NT2/D1 (cell line): ENCODE results near the gene CAVIN2.
A peak's percentile ranks its signal among the peaks of the same experiment; 100 is the strongest.

Experiments used
- DNase-seq: peaks from one replicate; pipeline ENCODE4 v3.0.0-alpha.2; 2011; ENCODE audit warnings: low read depth, low spot score
- H3K27me3 ChIP-seq: 2 replicates; pipeline ENCODE4 v1.6.0; 2011; ENCODE audit warnings: mild to moderate bottlenecking; ENCODE audit not compliant: insufficient read length, insufficient read depth
- H3K36me3 ChIP-seq: 2 replicates; pipeline ENCODE4 v1.6.1; 2011; ENCODE audit warnings: mild to moderate bottlenecking, low read length, mixed read lengths; ENCODE audit not compliant: insufficient read depth, insufficient read length
- H3K4me1 ChIP-seq: 2 replicates; pipeline ENCODE4 v1.5.1; 2011; ENCODE audit not compliant: insufficient read depth, insufficient read length
- H3K4me3 ChIP-seq: 2 replicates; pipeline ENCODE4 v1.5.1; 2011; ENCODE audit warnings: low read depth; ENCODE audit not compliant: insufficient read length
- H3K9ac ChIP-seq: 2 replicates; pipeline ENCODE4 v1.6.0; 2011; ENCODE audit warnings: low read depth; ENCODE audit not compliant: insufficient read length
- H3K9me3 ChIP-seq: 2 replicates; pipeline ENCODE4 v1.5.1; 2011; ENCODE audit warnings: mild to moderate bottlenecking, low read length; ENCODE audit not compliant: insufficient read depth
- SUZ12 ChIP-seq: IDR thresholded peaks from 2 replicates; pipeline ENCODE4 v1.6.1; 2011; ENCODE audit not compliant: insufficient read length, insufficient read depth; ENCODE audit errors: extremely low read depth
- YY1 ChIP-seq: IDR thresholded peaks from 2 replicates; pipeline ENCODE4 v1.6.1; 2011; ENCODE audit not compliant: insufficient read length, insufficient read depth
- ZNF274 ChIP-seq: IDR thresholded peaks from 2 replicates; pipeline ENCODE4 v1.6.1; 2011; ENCODE audit warnings: mild to moderate bottlenecking, low read depth, low read length

The CAVIN2 gene

DNA sequence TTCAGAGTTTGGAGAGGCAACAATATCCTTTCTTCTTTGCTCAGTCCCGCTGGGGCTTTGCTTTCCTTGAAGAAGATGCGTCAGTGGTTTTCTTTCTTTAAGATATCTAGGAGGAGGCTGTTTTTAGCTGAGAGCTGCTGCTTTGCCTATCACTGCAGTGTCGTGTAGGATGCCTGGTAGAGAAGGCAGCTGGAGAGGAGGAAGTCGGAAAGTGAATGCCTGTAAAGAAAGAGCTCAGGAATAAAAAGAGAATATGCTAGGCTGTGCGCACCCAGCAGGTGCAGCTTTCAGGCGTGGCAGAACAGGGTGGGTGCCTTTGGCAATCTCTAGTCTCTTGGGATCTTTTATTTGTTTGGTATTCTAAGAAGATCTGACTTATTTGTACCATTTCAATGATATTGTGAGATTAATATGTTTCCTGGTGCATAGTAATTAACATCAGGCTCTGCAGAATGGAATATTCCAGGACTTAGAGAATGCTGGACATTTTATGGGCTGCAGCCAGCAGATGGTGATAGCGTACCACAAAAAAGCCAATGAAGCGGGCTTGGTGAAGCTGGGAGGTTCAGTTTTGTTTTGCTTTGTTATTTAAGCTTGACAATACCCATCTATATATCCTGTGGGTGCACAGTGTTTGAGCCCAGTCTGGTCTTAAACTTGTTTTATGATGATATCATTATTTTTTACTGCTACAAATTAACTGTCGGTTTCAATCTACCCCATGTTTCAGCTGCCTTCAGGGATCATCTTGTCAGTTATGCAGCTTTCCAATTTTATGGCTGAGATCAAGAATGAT is 34.9 kb downstream of the CAVIN2 start:
- no peaks in the 10 kb centered on the region for H3K36me3 ChIP-seq
- DNase-seq = peak; percentile 47
- no peaks in the 10 kb centered on the region for H3K9me3 ChIP-seq
- H3K4me1 ChIP-seq = no peaks in the 10 kb centered on the region
- no peak overlapping the region for H3K9ac ChIP-seq
- H3K27me3 ChIP-seq = no peaks in the 10 kb centered on the region
- TF ChIP-seq SUZ12 = no peak
- TF ChIP-seq ZNF274 = no peak
- TF ChIP-seq YY1 = no peak
- H3K4me3 ChIP-seq = no peak overlapping the region

DNA sequence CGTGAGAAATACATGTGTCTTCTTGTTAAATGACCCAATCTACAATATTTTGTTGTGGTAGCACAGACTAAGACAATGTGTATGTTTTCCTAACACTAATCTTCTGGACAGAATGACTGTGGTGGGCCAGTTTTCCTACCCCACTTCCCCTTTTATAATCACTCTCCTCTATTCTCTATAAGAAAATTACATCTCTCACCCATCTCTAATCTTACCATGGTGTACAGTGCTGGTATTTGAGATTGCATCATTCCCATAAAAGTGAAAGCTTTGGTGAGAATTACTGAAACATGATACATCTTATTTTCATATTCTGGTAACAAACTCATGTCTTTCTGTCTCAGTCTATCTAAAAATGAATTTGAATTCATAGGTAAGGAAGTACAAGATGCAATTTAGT is 40.5 kb downstream of the CAVIN2 start:
- TF ChIP-seq YY1 (no peak), SUZ12 (no peak), ZNF274 (no peak)
- no peak for DNase-seq
- H3K4me1 ChIP-seq = no peaks in the 10 kb centered on the region
- no peaks in the 10 kb centered on the region for H3K27me3 ChIP-seq
- no peaks in the 10 kb centered on the region for H3K9me3 ChIP-seq
- no peaks in the 10 kb centered on the region for H3K36me3 ChIP-seq
- H3K9ac ChIP-seq = no peak overlapping the region
- no peak overlapping the region for H3K4me3 ChIP-seq

DNA sequence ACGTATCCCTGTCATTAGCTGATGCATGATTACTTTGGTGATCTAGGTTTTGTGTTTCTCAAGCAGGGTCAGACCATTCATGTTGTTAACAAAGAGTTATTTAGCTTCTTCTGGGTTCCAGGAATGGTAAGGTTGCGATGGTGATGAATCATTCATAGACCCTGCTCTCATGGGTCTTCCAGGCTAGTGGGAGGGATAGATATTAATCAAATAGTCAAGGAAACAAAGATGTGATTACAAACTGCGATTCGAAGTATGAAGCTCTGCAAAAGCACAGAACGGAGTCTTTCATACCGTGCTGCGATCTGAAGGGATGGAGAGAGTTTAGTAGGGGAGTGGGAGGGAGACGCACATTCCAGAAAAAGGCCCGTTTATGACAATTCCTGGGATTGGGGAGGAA is 42.1 kb downstream of the CAVIN2 start:
- H3K4me1 ChIP-seq = no peaks in the 10 kb centered on the region
- DNase-seq = no peak
- TF ChIP-seq SUZ12 = no peak
- TF ChIP-seq YY1 = no peak
- no peak for TF ChIP-seq ZNF274

DNA sequence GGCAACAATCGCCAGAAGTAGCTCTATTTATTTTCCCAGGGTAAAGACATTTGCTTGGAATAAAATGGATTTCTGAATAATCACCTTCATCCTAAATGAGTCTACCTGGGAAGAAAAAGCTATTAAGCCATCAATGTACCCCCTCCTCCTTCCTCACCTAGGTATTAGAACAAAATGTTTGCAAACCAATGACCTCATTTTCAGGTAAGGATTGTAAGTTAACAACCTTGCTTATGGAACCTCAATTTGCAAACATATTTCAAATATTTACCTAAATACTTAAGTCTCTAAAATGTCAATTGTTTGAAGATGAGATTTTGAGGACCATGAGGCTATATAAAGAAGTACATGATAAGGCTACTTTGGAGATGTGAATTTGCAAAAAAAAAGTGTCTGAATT is 43.9 kb downstream of the CAVIN2 start:
- Histone ChIP-seq H3K9ac (no peak overlapping the region), H3K4me1 (no peaks in the 10 kb centered on the region), H3K9me3 (no peaks in the 10 kb centered on the region), H3K27me3 (no peaks in the 10 kb centered on the region), H3K36me3 (no peaks in the 10 kb centered on the region), H3K4me3 (no peak overlapping the region)
- TF ChIP-seq SUZ12 (no peak), ZNF274 (no peak), YY1 (no peak)
- DNase-seq = no peak

More for the DNA sequence above, 42.1 kb downstream of the CAVIN2 start:
- Histone ChIP-seq H3K9me3 (no peaks in the 10 kb centered on the region), H3K9ac (no peak overlapping the region), H3K27me3 (no peaks in the 10 kb centered on the region), H3K36me3 (no peaks in the 10 kb centered on the region), H3K4me3 (no peak overlapping the region)

DNA sequence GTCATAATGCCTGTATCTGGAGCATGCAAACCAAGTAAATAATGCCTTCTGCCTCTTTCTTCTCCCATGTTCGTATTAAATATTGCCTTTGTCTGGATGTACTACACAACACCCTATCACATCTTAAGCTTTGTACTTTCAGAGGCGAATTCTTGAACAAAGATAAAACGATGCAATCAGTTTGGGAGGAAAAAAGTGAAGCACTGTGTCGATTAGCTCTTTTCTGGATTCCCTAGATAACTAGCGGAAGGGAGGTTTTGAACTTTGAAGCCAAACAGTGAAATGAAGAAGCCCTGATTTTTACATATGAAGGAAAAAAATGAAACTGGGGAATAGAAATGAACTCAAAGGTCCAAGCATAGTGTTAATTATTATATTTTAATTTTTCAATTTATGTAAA is 44.7 kb downstream of the CAVIN2 start:
- Histone ChIP-seq H3K9me3 (no peaks in the 10 kb centered on the region), H3K4me3 (no peak overlapping the region), H3K27me3 (no peaks in the 10 kb centered on the region), H3K36me3 (no peaks in the 10 kb centered on the region), H3K4me1 (no peaks in the 10 kb centered on the region), H3K9ac (no peak overlapping the region)
- no peak for DNase-seq
- no peak for TF ChIP-seq ZNF274
- TF ChIP-seq SUZ12 = no peak
- no peak for TF ChIP-seq YY1

GRCh38 chr2:191800874-191801273 is 46.0 kb downstream of the CAVIN2 start:
- DNase-seq = no peak

DNA sequence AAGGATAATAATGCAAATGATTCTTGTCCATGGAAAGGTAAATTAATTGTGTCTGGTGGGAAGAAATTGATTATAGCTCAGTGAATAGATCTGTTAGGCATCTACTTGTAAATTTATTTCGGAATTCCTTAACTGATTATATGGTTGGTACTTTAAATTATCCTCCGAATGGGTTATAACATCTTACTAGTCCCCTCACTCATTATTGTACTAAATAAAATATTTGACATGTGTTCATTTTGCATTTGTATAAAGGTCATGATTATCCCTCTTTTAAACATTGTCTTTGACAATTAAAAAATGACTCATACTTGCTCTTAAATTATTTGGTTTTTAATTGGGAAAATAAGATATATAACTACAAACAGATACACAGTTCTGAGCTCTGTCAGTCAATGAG is 47.4 kb downstream of the CAVIN2 start:
- Histone ChIP-seq H3K36me3 (no peaks in the 10 kb centered on the region), H3K9me3 (no peaks in the 10 kb centered on the region), H3K9ac (no peak overlapping the region), H3K27me3 (no peaks in the 10 kb centered on the region), H3K4me3 (no peak overlapping the region), H3K4me1 (no peaks in the 10 kb centered on the region)
- DNase-seq = no peak
- TF ChIP-seq SUZ12 (no peak), ZNF274 (no peak), YY1 (no peak)

More at GRCh38 chr2:191800874-191801273, 46.0 kb downstream of the CAVIN2 start:
- Histone ChIP-seq H3K4me1 (no peaks in the 10 kb centered on the region), H3K36me3 (no peaks in the 10 kb centered on the region), H3K9me3 (no peaks in the 10 kb centered on the region), H3K9ac (no peak overlapping the region), H3K27me3 (no peaks in the 10 kb centered on the region), H3K4me3 (no peak overlapping the region)
- TF ChIP-seq ZNF274 = no peak
- TF ChIP-seq SUZ12 = no peak
